PC-9 (cell line): Measurements from ENCODE around the gene TRPC4. TPM values are rescaled to one million over a fixed set of nuclear protein-coding genes. Genes with fewer than 3 reads are reported as not detected.
A peak's percentile ranks its signal among the peaks of the same experiment; 100 is the strongest.

Experiments
- BruUV-seq: library from RNA; stranded (reverse); fragments of 400-500 nt; replicated peaks from 2 replicates; lab custom pipeline; 2021; lab: Mats Ljungman, UMichigan
- CTCF ChIA-PET: fragments of 300-600 bp; sonication (Branson Sonifier 250); formaldehyde crosslinking; loops from one replicate; lab custom pipeline; 2022; ENCODE audit warnings: antibody characterized with exemption; lab: Charles Lee
- POLR2A ChIA-PET: fragments of 300-600 bp; sonication (Branson Sonifier 250); formaldehyde crosslinking; loops from one replicate; lab custom pipeline; 2022; ENCODE audit warnings: antibody characterized with exemption; ENCODE audit not compliant: unreplicated experiment; lab: Charles Lee
- DNase-seq, 2 experiments: peaks; one replicate each; pipeline versions ENCODE4 v3.0.0 to v3.0.0-alpha.2; 2015 to 2022; ENCODE audit warnings: mixed read lengths in 1 of 2
- H2AFZ ChIP-seq: fragments of 200-600 bp; sonication (generic); 2 replicates; pipeline ENCODE4 v1.8.1; 2017; ENCODE audit warnings: antibody characterized with exemption
- H3F3A ChIP-seq: fragments of 200-600 bp; sonication (generic); 2 replicates; pipeline ENCODE4 v1.8.1; 2017; ENCODE audit warnings: antibody characterized with exemption, mild to moderate bottlenecking, low read depth; ENCODE audit not compliant: insufficient read depth
- H3K27ac ChIP-seq: fragments of 200-600 bp; sonication (generic); 2 replicates; pipeline ENCODE4 v1.6.1; 2016; ENCODE audit warnings: mixed run types
- H3K27me3 ChIP-seq: fragments of 200-600 bp; sonication (generic); 2 replicates; pipeline ENCODE4 v1.6.1; 2016; ENCODE audit warnings: low read depth, mixed run types; ENCODE audit not compliant: insufficient read depth
- H3K36me3 ChIP-seq: fragments of 200-600 bp; sonication (generic); 2 replicates; pipeline ENCODE4 v1.6.1; 2016; ENCODE audit warnings: low read depth, mixed run types
- H3K4me1 ChIP-seq: fragments of 200-600 bp; sonication (generic); replicated peaks from 2 replicates; pipeline ENCODE4 v1.6.1; 2016; ENCODE audit warnings: mixed run types; ENCODE audit not compliant: insufficient read depth
- H3K4me2 ChIP-seq: fragments of 200-600 bp; sonication (generic); 2 replicates; pipeline ENCODE4 v1.6.1; 2017; ENCODE audit warnings: mixed run types
- H3K4me3 ChIP-seq: fragments of 200-600 bp; sonication (generic); 2 replicates; pipeline ENCODE4 v1.6.1; 2016; ENCODE audit warnings: mixed run types
- H3K79me2 ChIP-seq: fragments of 200-600 bp; sonication (generic); 2 replicates; pipeline ENCODE4 v1.6.1; 2017; ENCODE audit warnings: low read depth, mixed run types
- H3K9me2 ChIP-seq: fragments of 200-600 bp; sonication (generic); 2 replicates; pipeline ENCODE4 v1.8.1; 2017; ENCODE audit warnings: mild to moderate bottlenecking; ENCODE audit not compliant: insufficient read depth
- H3K9me3 ChIP-seq: fragments of 200-600 bp; sonication (generic); 2 replicates; pipeline ENCODE4 v1.8.1; 2016; ENCODE audit warnings: low read depth; ENCODE audit not compliant: insufficient read depth
- H4K20me1 ChIP-seq: fragments of 200-600 bp; sonication (generic); 2 replicates; pipeline ENCODE4 v1.8.1; 2017; ENCODE audit not compliant: insufficient read depth
- EZH2 ChIP-seq: fragments of 200-600 bp; sonication (generic); IDR thresholded peaks from 2 replicates; pipeline ENCODE4 v1.8.0; 2017; ENCODE audit warnings: antibody characterized with exemption, low read depth
- intact Hi-C: fragments of 100-400 bp; cut with micrococcal nuclease; formaldehyde crosslinking; loops from one replicate; pipeline ENCODE4 v1.10.0; 2022; ENCODE audit not compliant: unreplicated experiment
- total RNA-seq: library from RNA; stranded (reverse); gene quantifications from 2 replicates; pipeline ENCODE4 v1.2.3, GENCODE V29; 2021
- TF ChIP-seq, protein P1 (sequence below): fragments of 200-600 bp; sonication (generic); conservative IDR thresholded peaks from 2 replicates; pipeline ENCODE4 v1.6.1; 2017; ENCODE audit warnings: mixed run types, antibody characterized with exemption, mild to moderate bottlenecking, moderate library complexity

The TRPC4 gene
- total RNA-seq, 1 experiment from 2014 or later, result 1.7 TPM

DNA sequence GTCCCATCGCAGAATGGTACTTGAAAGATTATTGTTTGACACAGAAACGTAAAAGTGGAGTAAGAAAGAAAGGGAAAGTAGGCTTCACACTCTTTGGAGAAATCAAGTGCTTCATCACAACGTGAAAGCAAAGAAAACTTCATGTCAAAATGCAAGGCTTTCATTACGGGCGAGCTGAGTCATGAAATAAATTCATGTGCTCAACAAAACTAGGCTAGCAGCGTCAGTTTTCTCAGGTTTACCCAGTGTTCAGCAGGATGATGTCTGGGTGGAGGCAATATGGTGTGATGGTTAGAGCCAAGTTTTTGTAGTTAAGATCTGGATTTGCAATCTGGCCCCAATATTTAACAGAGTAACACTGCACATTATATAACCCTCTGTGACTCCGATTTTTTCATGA lies 128.0 kb downstream of the TRPC4 start:
- CTCF ChIA-PET, result no interaction called here
- Histone ChIP-seq H3K4me1 (peaks cover under 1% of the 10 kb centered on the region), H3K79me2 (no peaks in the 10 kb centered on the region), H3K9me2 (no peaks in the 10 kb centered on the region), H3K4me3 (no peak overlapping the region), H3K36me3 (no peaks in the 10 kb centered on the region), H4K20me1 (no peaks in the 10 kb centered on the region), H3K27ac (no peak overlapping the region), H3F3A (peaks cover 3% of the 10 kb centered on the region), H3K9me3 (no peaks in the 10 kb centered on the region), H2AFZ (0 out of 2 replicates have a peak overlapping the region, but pooled peaks have one; percentile 17), H3K27me3 (no peaks in the 10 kb centered on the region), H3K4me2 (no peak overlapping the region)
- intact Hi-C loops, result no loop called here
- POLR2A ChIA-PET, result no interaction called here
- no peak for TF ChIP-seq EZH2
- TF ChIP-seq, protein P1, sequence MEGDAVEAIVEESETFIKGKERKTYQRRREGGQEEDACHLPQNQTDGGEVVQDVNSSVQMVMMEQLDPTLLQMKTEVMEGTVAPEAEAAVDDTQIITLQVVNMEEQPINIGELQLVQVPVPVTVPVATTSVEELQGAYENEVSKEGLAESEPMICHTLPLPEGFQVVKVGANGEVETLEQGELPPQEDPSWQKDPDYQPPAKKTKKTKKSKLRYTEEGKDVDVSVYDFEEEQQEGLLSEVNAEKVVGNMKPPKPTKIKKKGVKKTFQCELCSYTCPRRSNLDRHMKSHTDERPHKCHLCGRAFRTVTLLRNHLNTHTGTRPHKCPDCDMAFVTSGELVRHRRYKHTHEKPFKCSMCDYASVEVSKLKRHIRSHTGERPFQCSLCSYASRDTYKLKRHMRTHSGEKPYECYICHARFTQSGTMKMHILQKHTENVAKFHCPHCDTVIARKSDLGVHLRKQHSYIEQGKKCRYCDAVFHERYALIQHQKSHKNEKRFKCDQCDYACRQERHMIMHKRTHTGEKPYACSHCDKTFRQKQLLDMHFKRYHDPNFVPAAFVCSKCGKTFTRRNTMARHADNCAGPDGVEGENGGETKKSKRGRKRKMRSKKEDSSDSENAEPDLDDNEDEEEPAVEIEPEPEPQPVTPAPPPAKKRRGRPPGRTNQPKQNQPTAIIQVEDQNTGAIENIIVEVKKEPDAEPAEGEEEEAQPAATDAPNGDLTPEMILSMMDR, result no peak
- no peak for DNase-seq
- no TSS peak for BruUV-seq

GRCh38 chr13:37736045-37736444 lies 133.5 kb downstream of the TRPC4 start:
- H3K4me1 ChIP-seq, result no peaks in the 10 kb centered on the region
- no peaks in the 10 kb centered on the region for H3F3A ChIP-seq
- H3K27ac ChIP-seq, result no peak overlapping the region
- CTCF ChIA-PET, result no interaction called here
- H3K9me3 ChIP-seq, result no peaks in the 10 kb centered on the region
- H3K4me3 ChIP-seq, result no peak overlapping the region
- no peak overlapping the region for H3K4me2 ChIP-seq
- H3K36me3 ChIP-seq, result no peaks in the 10 kb centered on the region
- DNase-seq, result no peak
- H4K20me1 ChIP-seq, result no peaks in the 10 kb centered on the region
- TF ChIP-seq, protein P1, result no peak
- TF ChIP-seq EZH2, result no peak
- H3K27me3 ChIP-seq, result no peaks in the 10 kb centered on the region
- intact Hi-C loops, result no loop called here
- H2AFZ ChIP-seq, result no peak overlapping the region
- BruUV-seq, result no TSS peak
- POLR2A ChIA-PET, result no interaction called here
- H3K9me2 ChIP-seq, result peaks cover 4% of the 10 kb centered on the region; the same call in 1 of the 2 replicates
- no peaks in the 10 kb centered on the region for H3K79me2 ChIP-seq

DNA sequence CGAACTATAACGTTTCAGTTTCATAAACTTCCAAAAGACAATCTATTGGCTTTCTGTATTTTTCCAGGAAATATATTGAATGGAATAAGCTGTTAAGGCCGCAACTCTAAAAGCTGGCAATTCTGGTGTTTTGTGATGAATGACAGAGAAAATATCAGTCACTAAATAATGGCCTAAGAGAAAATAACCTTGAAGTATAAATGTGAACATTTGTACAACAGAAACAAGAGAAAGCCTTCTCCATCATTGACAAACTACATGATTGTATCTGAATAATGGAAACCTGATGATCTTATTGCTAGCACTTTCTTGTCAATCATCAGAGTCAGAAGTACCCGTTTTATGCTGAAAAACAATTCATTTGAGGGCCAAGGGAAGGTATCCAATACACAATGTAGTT lies 134.3 kb downstream of the TRPC4 start:
- no peak for DNase-seq
- H2AFZ ChIP-seq, result peak overlapping the region; percentile 73; the same call in 1 of the 2 replicates
- H3K9me2 ChIP-seq, result peaks cover 4% of the 10 kb centered on the region; the same call in 1 of the 2 replicates
- H3K4me2 ChIP-seq, result no peak overlapping the region
- no peaks in the 10 kb centered on the region for H3F3A ChIP-seq
- no peaks in the 10 kb centered on the region for H3K27me3 ChIP-seq
- no TSS peak for BruUV-seq
- H3K36me3 ChIP-seq, result no peaks in the 10 kb centered on the region
- H4K20me1 ChIP-seq, result no peaks in the 10 kb centered on the region
- ChIA-PET CTCF (no interaction called here), POLR2A (no interaction called here)
- intact Hi-C loops, result no loop called here
- no peaks in the 10 kb centered on the region for H3K4me1 ChIP-seq
- no peak overlapping the region for H3K4me3 ChIP-seq
- no peaks in the 10 kb centered on the region for H3K9me3 ChIP-seq
- no peak for TF ChIP-seq EZH2
- TF ChIP-seq, protein P1, result no peak
- no peak overlapping the region for H3K27ac ChIP-seq
- H3K79me2 ChIP-seq, result no peaks in the 10 kb centered on the region
